K562 (cell line): Measurements from ENCODE around the gene GARIN5B. TPM values are rescaled to one million over a fixed set of nuclear protein-coding genes. Genes with fewer than 3 reads are reported as not detected.

Source experiments
- AFF4 ChIP-seq: sonication (generic); formaldehyde crosslinking; IDR thresholded peaks from 2 replicates; pipeline ENCODE4 v1.8.0; 2023; ENCODE audit warnings: mild to moderate bottlenecking, missing genetic modification reagents
- FOXJ3 ChIP-seq: sonication (generic); formaldehyde crosslinking; IDR thresholded peaks from 2 replicates; pipeline ENCODE4 v1.4.0; 2020; ENCODE audit warnings: mild to moderate bottlenecking, missing genetic modification reagents
- HMG20B ChIP-seq: fragments of 250-450 bp; sonication (Bioruptor Pico); IDR thresholded peaks from 2 replicates; pipeline ENCODE4 v1.5.0; 2021; ENCODE audit warnings: mild to moderate bottlenecking
- PPARD ChIP-seq: fragments of 250-450 bp; sonication (Bioruptor Pico); IDR thresholded peaks from 2 replicates; pipeline ENCODE4 v1.8.0; 2022; ENCODE audit warnings: inconsistent platforms, mild to moderate bottlenecking, moderate library complexity
- RBFOX2 ChIP-seq: fragments of 200-400 bp; formaldehyde crosslinking; IDR thresholded peaks from 2 replicates; pipeline ENCODE4 v1.6.1; 2017; ENCODE audit warnings: low read depth, mild to moderate bottlenecking, low read length, moderate library complexity
- SIN3A ChIP-seq, 2 experiments: fragments of 150-350 bp in 1 of 2; IDR thresholded peaks; 2 replicates each; pipeline ENCODE4 v1.6.1; 2011 to 2016; ENCODE audit warnings: borderline replicate concordance in 2 of 2, low read depth in 2 of 2, low read length in 2 of 2, mild to moderate bottlenecking in 2 of 2, moderate library complexity in 2 of 2; ENCODE audit not compliant: control insufficient read depth in 1 of 2
- TAF1 ChIP-seq: IDR thresholded peaks from 2 replicates; pipeline ENCODE4 v1.6.1; 2011; ENCODE audit warnings: mild to moderate bottlenecking, low read length, moderate library complexity; ENCODE audit not compliant: insufficient read depth, control insufficient read depth, severe bottlenecking; ENCODE audit errors: extremely low read depth
- TGIF2 ChIP-seq: sonication (generic); formaldehyde crosslinking; IDR thresholded peaks from 2 replicates; pipeline ENCODE4 v1.8.1; 2022; ENCODE audit warnings: mild to moderate bottlenecking, missing genetic modification reagents, moderate library complexity
- ZNF274 ChIP-seq: IDR thresholded peaks from 2 replicates; pipeline ENCODE4 v1.6.1; 2011; ENCODE audit warnings: low read depth, mild to moderate bottlenecking, low read length, moderate library complexity, borderline replicate concordance
- ZNF318 ChIP-seq, 2 experiments: fragments of 450-650 bp; IDR thresholded peaks; 2 replicates each; pipeline ENCODE4 v1.6.1; 2016; ENCODE audit warnings: mild to moderate bottlenecking in 2 of 2, borderline replicate concordance in 1 of 2, low read depth in 1 of 2, moderate library complexity in 1 of 2
- polyA plus RNA-seq, 8 experiments: library from polyadenylated mRNA; depleted of rRNA in 4 of 8; stranded (reverse) in 5 of 8; unstranded in 3 of 8; fragments of >200 nt; fragmentation: Nextera tagmentation in 2 of 8; fragmentation: Illumina TruSeq in 1 of 8; extraction: Ambion mirVana in 2 of 8; extraction: Trizol in 1 of 8; gene quantifications; 2 replicates each; pipeline versions ENCODE4 v1.2.1 to v1.2.3, GENCODE V29; 2011 to 2014; ENCODE audit warnings: inconsistent platforms in 1 of 8, missing spikeins in 1 of 8
- total RNA-seq, 7 experiments: library from RNA; depleted of rRNA in 6 of 7; stranded (reverse); fragments of >200 nt in 6 of 7; fragmentation: Illumina TruSeq in 2 of 7; extraction: Trizol in 2 of 7; gene quantifications; 2 replicates each; pipeline versions ENCODE4 v1.2.1 to v1.2.3, GENCODE V29; 2011 to 2021; ENCODE audit warnings: low replicate concordance in 1 of 7
- TF ChIP-seq, protein P1 (sequence below): fragments of 200-800 bp; sonication (Bioruptor generic); IDR thresholded peaks from 2 replicates; pipeline ENCODE4 v1.6.1; 2017; ENCODE audit warnings: missing genetic modification characterization, missing compliant biosample characterization

Gene GARIN5B
- total and polyA plus RNA-seq, 9 of the 15 experiments (the other 6 are each of a cell fraction or from before 2014, with no cell fraction given): not detected

DNA sequence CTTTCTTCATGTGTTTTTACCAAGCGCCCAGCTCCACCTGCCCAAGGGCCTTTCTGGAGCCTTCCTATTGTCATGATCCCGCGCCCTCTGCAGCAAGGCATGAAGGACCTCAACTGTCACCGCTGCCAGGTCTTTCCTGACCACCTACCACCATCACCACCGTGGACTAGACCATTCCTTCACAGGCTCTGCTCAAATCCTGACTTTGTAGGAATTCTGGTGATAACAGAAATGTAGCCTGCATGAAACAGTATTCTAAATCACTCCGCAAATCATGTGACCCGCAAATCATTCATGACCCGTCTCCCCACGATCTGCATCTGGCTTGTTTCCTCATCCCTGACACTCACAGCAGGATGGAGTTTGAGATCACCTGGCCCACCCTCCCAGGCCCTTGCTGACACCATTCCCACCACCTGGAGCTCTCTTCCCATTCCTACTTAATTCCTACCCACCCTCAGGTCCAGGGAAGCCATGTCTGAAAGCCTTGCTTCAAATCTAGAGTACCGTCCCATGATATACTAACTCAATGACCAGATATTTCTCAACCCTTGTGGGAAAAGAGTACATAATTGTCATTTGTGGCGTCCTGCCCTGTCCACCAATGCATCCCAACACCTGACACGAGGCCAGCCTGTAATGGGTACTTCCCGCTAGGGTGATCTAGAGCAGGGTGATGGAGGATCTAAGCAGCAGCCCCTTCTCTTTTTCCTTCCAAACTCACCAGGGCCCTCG lies 43.2 kb upstream of the GARIN5B start (continued):
- TF ChIP-seq ZNF318 (IDR thresholded peaks at IDR 0.05; ENCODE audit: borderline replicate concordance in 1 of 2, low read depth in 1 of 2) (no peak), ZNF274 (no peak), SIN3A (IDR thresholded peaks at IDR 0.05; ENCODE audit: borderline replicate concordance in 2 of 2, control insufficient read depth in 1 of 2, low read depth in 2 of 2, low read length in 2 of 2) (peak in 1 of 2 experiments; percentile 45; a peak in 2 of 4 replicates), FOXJ3 (no peak), TGIF2 (CRISPR knock-in tag) (no peak), PPARD (CRISPR knock-in tag) (no peak), HMG20B (CRISPR knock-in tag) (no peak), TAF1 (no peak), RBFOX2 (peak; percentile 4; the same call in 1 of the 2 replicates), AFF4 (no peak)
- TF ChIP-seq, protein P1, sequence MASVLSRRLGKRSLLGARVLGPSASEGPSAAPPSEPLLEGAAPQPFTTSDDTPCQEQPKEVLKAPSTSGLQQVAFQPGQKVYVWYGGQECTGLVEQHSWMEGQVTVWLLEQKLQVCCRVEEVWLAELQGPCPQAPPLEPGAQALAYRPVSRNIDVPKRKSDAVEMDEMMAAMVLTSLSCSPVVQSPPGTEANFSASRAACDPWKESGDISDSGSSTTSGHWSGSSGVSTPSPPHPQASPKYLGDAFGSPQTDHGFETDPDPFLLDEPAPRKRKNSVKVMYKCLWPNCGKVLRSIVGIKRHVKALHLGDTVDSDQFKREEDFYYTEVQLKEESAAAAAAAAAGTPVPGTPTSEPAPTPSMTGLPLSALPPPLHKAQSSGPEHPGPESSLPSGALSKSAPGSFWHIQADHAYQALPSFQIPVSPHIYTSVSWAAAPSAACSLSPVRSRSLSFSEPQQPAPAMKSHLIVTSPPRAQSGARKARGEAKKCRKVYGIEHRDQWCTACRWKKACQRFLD: no peak
